Upper lobe of left lung (tissue), 6 donors: Measurements from ENCODE around the gene C2orf66. TPM values are rescaled to one million over a fixed set of nuclear protein-coding genes. Genes with fewer than 3 reads are reported as not detected.

ENCODE experiments used
- ATAC-seq, 2 donors: fragments of 200-7000 bp; cut with Tn5 transposase; one replicate each; pipeline ENCODE4 v1.9.1; 2022; ENCODE audit warnings: mild to moderate bottlenecking in 2 of 2, moderate library complexity in 2 of 2; ENCODE audit not compliant: low FRiP score in 2 of 2
- DNase-seq, 2 donors: peaks; one replicate each; pipeline ENCODE4 v3.0.0-alpha.2; 2019 to 2020
- H3K27ac ChIP-seq, 4 donors: fragments of 200-600 bp; sonication (generic); one replicate each; pipeline ENCODE4 v1.5.1; 2016 to 2019
- H3K27me3 ChIP-seq, 4 donors: fragments of 200-600 bp; sonication (generic); one replicate each; pipeline ENCODE4 v1.5.1; 2017 to 2019
- H3K36me3 ChIP-seq, 4 donors: fragments of 200-600 bp; sonication (generic); one replicate each; pipeline ENCODE4 v1.5.1; 2016 to 2019
- H3K4me1 ChIP-seq, 4 donors: fragments of 200-600 bp; sonication (generic); one replicate each; pipeline ENCODE4 v1.5.1; 2018 to 2019
- H3K4me3 ChIP-seq, 4 donors: fragments of 200-600 bp; sonication (generic); one replicate each; pipeline ENCODE4 v1.5.1; 2017 to 2019; ENCODE audit warnings: mild to moderate bottlenecking in 2 of 4, moderate library complexity in 1 of 4
- H3K9me3 ChIP-seq, 4 donors: fragments of 200-600 bp; sonication (generic); one replicate each; pipeline ENCODE4 v1.5.1; 2018 to 2019
- CTCF ChIP-seq, 6 experiments: fragments of 450-650 bp in 4 of 6; fragments of 200-600 bp in 2 of 6; sonication (generic) in 2 of 6; IDR thresholded peaks; one replicate each; pipeline ENCODE4 v1.5.1; 2016 to 2019; ENCODE audit warnings: antibody characterized with exemption in 6 of 6
- EP300 ChIP-seq, 4 donors: sonication (generic); formaldehyde crosslinking; IDR thresholded peaks; one replicate each; pipeline ENCODE4 v1.5.1; 2017; ENCODE audit warnings: antibody characterized with exemption in 4 of 4, control low read depth in 2 of 4
- POLR2A ChIP-seq, 4 donors: fragments of 450-650 bp; IDR thresholded peaks; one replicate each; pipeline ENCODE4 v1.5.1; 2016 to 2017; ENCODE audit warnings: antibody characterized with exemption in 4 of 4, mild to moderate bottlenecking in 2 of 4
- POLR2AphosphoS5 ChIP-seq, 2 donors: sonication (generic); formaldehyde crosslinking; IDR thresholded peaks; one replicate each; pipeline ENCODE4 v1.5.1; 2017; ENCODE audit warnings: antibody characterized with exemption in 2 of 2
- WGBS, 2 donors: methylation state at CpG; one replicate each; pipeline ENCODE4 v1.1.5; 2017 to 2018; 5-methylcytosine and 5-hydroxymethylcytosine counted together
- total RNA-seq, 6 donors: library from RNA; depleted of rRNA in 4 of 6; stranded (reverse); fragments of >200 nt in 4 of 6; gene quantifications; one replicate each; pipeline versions ENCODE4 v1.1.0 to v1.2.1, GENCODE V29; 2016 to 2021
- donor health status: DM: no; HTN: no; CAD: no; lungs with moderate emphysema.
- donor health status: DM: no; HTN: yes; CAD: no; lungs with severe emphysema.

The C2orf66 gene
- total RNA-seq, 6 donors from 2014 or later, result 0.30 to 1.2 (median 1.0) TPM; not detected in 3

- 34 to 36% methylated on average over 2 of the region's 2 CpGs for WGBS, 2 donors
- Histone ChIP-seq H3K4me1 (no peaks in the 10 kb centered on the region), H3K9me3 (no peaks in the 10 kb centered on the region), H3K36me3 (no peaks in the 10 kb centered on the region), H3K27ac (no peak overlapping the region), H3K4me3 (no peak overlapping the region), H3K27me3 (no peaks in the 10 kb centered on the region)
- no peak for DNase-seq
- no peak for TF ChIP-seq POLR2AphosphoS5 (IDR thresholded peaks at IDR 0.05)
- no peak for ATAC-seq
Observed at GRCh38 chr2:196808083-196808665, 981 bp downstream of the C2orf66 start.

GRCh38 chr2:196804381-196804780 is 4.8 kb downstream of the C2orf66 start:
- no peaks in the 10 kb centered on the region for H3K36me3 ChIP-seq
- 47 to 61% methylated on average over 1 of the region's 1 CpG for WGBS, 2 donors

GRCh38 chr2:196802401-196802800 is 6.8 kb downstream of the C2orf66 start:
- H3K36me3 ChIP-seq, result peaks cover 0 to 3% (median 0%) of the 10 kb centered on the region in 4 donors
- H3K27me3 ChIP-seq, result no peaks in the 10 kb centered on the region
- TF ChIP-seq EP300 (IDR thresholded peaks at IDR 0.05) (no peak), POLR2AphosphoS5 (IDR thresholded peaks at IDR 0.05) (no peak), CTCF (IDR thresholded peaks at IDR 0.05) (no peak), POLR2A (IDR thresholded peaks at IDR 0.05) (no peak)
- DNase-seq (no peak), ATAC-seq (no peak)
- no peak overlapping the region for H3K27ac ChIP-seq
- peaks cover 9 to 19% (median 15%) of the 10 kb centered on the region in 4 donors for H3K4me1 ChIP-seq
- no peak overlapping the region for H3K4me3 ChIP-seq
- 82 to 94% methylated on average over 2 of the region's 2 CpGs for WGBS, 2 donors
- H3K9me3 ChIP-seq, result no peaks in the 10 kb centered on the region

More at GRCh38 chr2:196804381-196804780, 4.8 kb downstream of the C2orf66 start:
- no peaks in the 10 kb centered on the region for H3K9me3 ChIP-seq
- ATAC-seq (no peak), DNase-seq (no peak)
- no peak overlapping the region for H3K4me3 ChIP-seq
- H3K4me1 ChIP-seq, result peaks cover 0 to 9% (median 5%) of the 10 kb centered on the region in 4 donors
- TF ChIP-seq CTCF (IDR thresholded peaks at IDR 0.05) (no peak), POLR2AphosphoS5 (IDR thresholded peaks at IDR 0.05) (no peak), EP300 (IDR thresholded peaks at IDR 0.05) (no peak), POLR2A (IDR thresholded peaks at IDR 0.05) (no peak)
- H3K27me3 ChIP-seq, result no peaks in the 10 kb centered on the region
- no peak overlapping the region for H3K27ac ChIP-seq

- Histone ChIP-seq H3K36me3 (peaks cover 2 to 9% (median 5%) of the 10 kb centered on the region in 4 donors), H3K4me1 (peaks cover 9 to 25% (median 15%) of the 10 kb centered on the region in 4 donors), H3K4me3 (no peak overlapping the region), H3K27ac (no peak overlapping the region), H3K9me3 (no peaks in the 10 kb centered on the region), H3K27me3 (no peaks in the 10 kb centered on the region)
- ATAC-seq (no peak), DNase-seq (no peak)
- WGBS, 2 donors, result 23 to 42% methylated on average over 2 of the region's 2 CpGs
- TF ChIP-seq POLR2A (IDR thresholded peaks at IDR 0.05) (no peak), EP300 (IDR thresholded peaks at IDR 0.05) (no peak)
Observed at GRCh38 chr2:196801674-196802261, 7.4 kb downstream of the C2orf66 start.

- Histone ChIP-seq H3K9me3 (no peaks in the 10 kb centered on the region), H3K27ac (peak overlapping the region; percentile 65 to 85 (median 78)), H3K36me3 (peaks cover 8 to 32% (median 15%) of the 10 kb centered on the region in 4 donors), H3K4me1 (peaks cover 9 to 26% (median 15%) of the 10 kb centered on the region in 4 donors), H3K4me3 (peak overlapping the region; percentile 55 to 66 (median 62)), H3K27me3 (no peaks in the 10 kb centered on the region)
- peak in 1 of 2 donors; percentile 2 for ATAC-seq
- no peak for DNase-seq
- TF ChIP-seq CTCF (IDR thresholded peaks at IDR 0.05) (no peak), POLR2A (IDR thresholded peaks at IDR 0.05) (no peak), EP300 (IDR thresholded peaks at IDR 0.05) (no peak), POLR2AphosphoS5 (IDR thresholded peaks at IDR 0.05) (no peak)
- 6 to 7% methylated on average over 10 of the region's 10 CpGs for WGBS, 2 donors
Observed at GRCh38 chr2:196798980-196799379, 10.2 kb downstream of the C2orf66 start.
